PC-3 (cell line): ENCODE measurements around the gene CRAMP1. TPM values are rescaled to one million over a fixed set of nuclear protein-coding genes. Genes with fewer than 3 reads are reported as not detected.

Experiments
- ATAC-seq: fragments of 200-7000 bp; cut with Tn5 transposase; 2 replicates; pipeline ENCODE4 v1.9.1; 2020; ENCODE audit warnings: mild to moderate bottlenecking, moderate library complexity
- BruUV-seq: library from RNA; stranded (reverse); fragments of 400-500 nt; replicated peaks from 2 replicates; lab custom pipeline; 2021; lab: Mats Ljungman, UMichigan
- CTCF ChIA-PET: fragments of 300-600 bp; sonication (Branson Sonifier 250); formaldehyde crosslinking; loops from one replicate; lab custom pipeline; 2022; ENCODE audit warnings: antibody characterized with exemption; lab: Charles Lee
- POLR2A ChIA-PET: fragments of 300-600 bp; sonication (Branson Sonifier 250); formaldehyde crosslinking; loops from one replicate; lab custom pipeline; 2022; ENCODE audit warnings: antibody characterized with exemption; ENCODE audit not compliant: unreplicated experiment; lab: Charles Lee
- DNase-seq: peaks from one replicate; pipeline ENCODE4 v3.0.0-alpha.2; 2015
- H2AFZ ChIP-seq: fragments of 300-600 bp; sonication (generic); 2 replicates; pipeline ENCODE4 v1.6.0; 2016; ENCODE audit warnings: antibody characterized with exemption, low read length
- H3F3A ChIP-seq: fragments of 300-600 bp; sonication (generic); one replicate; pipeline ENCODE4 v1.6.0; 2017; ENCODE audit warnings: antibody characterized with exemption, low read length, control low read depth, mild to moderate bottlenecking; ENCODE audit not compliant: unreplicated experiment
- H3K27ac ChIP-seq: fragments of 300-600 bp; sonication (generic); 2 replicates; pipeline ENCODE4 v1.5.1; 2016; ENCODE audit warnings: mild to moderate bottlenecking, low read length
- H3K27me3 ChIP-seq: fragments of 300-600 bp; sonication (generic); 2 replicates; pipeline ENCODE4 v1.6.1; 2016; ENCODE audit warnings: low read length, mixed read lengths
- H3K36me3 ChIP-seq: fragments of 300-600 bp; sonication (generic); 2 replicates; pipeline ENCODE4 v1.6.1; 2016; ENCODE audit warnings: low read depth, mixed run types, low read length, mixed read lengths
- H3K4me1 ChIP-seq: fragments of 300-600 bp; sonication (generic); 2 replicates; pipeline ENCODE4 v1.5.1; 2016; ENCODE audit warnings: low read length; ENCODE audit not compliant: insufficient read depth
- H3K4me2 ChIP-seq: fragments of 300-600 bp; sonication (generic); 2 replicates; pipeline ENCODE4 v1.6.0; 2016; ENCODE audit warnings: low read length
- H3K4me3 ChIP-seq: fragments of 300-600 bp; sonication (generic); 2 replicates; pipeline ENCODE4 v1.5.1; 2016; ENCODE audit warnings: mild to moderate bottlenecking, low read length, mixed read lengths
- H3K79me2 ChIP-seq: fragments of 300-600 bp; sonication (generic); 2 replicates; pipeline ENCODE4 v1.6.1; 2017; ENCODE audit warnings: low read length, mixed read lengths
- H3K9ac ChIP-seq: fragments of 300-600 bp; sonication (generic); 2 replicates; pipeline ENCODE4 v1.6.0; 2016; ENCODE audit warnings: mild to moderate bottlenecking, low read length
- H3K9me2 ChIP-seq: fragments of 300-600 bp; sonication (generic); replicated peaks from 2 replicates; pipeline ENCODE4 v1.6.1; 2016; ENCODE audit warnings: mixed run types, low read length, mixed read lengths
- H3K9me3 ChIP-seq: fragments of 300-600 bp; sonication (generic); 2 replicates; pipeline ENCODE4 v1.6.1; 2016; ENCODE audit warnings: low read length, mixed read lengths
- H4K20me1 ChIP-seq: fragments of 300-600 bp; sonication (generic); 2 replicates; pipeline ENCODE4 v1.6.1; 2016; ENCODE audit warnings: low read length, mixed read lengths
- CTCF ChIP-seq: fragments of 300-600 bp; sonication (generic); conservative IDR thresholded peaks from 2 replicates; pipeline ENCODE4 v1.5.1; 2017; ENCODE audit warnings: antibody characterized with exemption, low read depth, mild to moderate bottlenecking, low read length
- EZH2 ChIP-seq: fragments of 300-600 bp; sonication (generic); IDR thresholded peaks from one replicate; pipeline ENCODE4 v1.6.1; 2017; ENCODE audit warnings: antibody characterized with exemption, mild to moderate bottlenecking, low read length; ENCODE audit not compliant: unreplicated experiment
- EZH2phosphoT487 ChIP-seq: fragments of 300-600 bp; sonication (generic); IDR thresholded peaks from 2 replicates; pipeline ENCODE4 v1.6.1; 2018; ENCODE audit warnings: mild to moderate bottlenecking, antibody characterized with exemption, low read length, borderline replicate concordance
- intact Hi-C: fragments of 100-400 bp; cut with micrococcal nuclease; formaldehyde crosslinking; loops from 2 replicates; pipeline ENCODE4 v1.9.0; 2023
- total RNA-seq: library from RNA; depleted of rRNA; stranded (reverse); fragments of >200 nt; gene quantifications from 2 replicates; pipeline ENCODE4 v1.2.3, GENCODE V29; 2014; rRNA removed

CRAMP1 gene
- total RNA-seq, 1 experiment from 2014 or later, result 8.5 TPM

- Histone ChIP-seq H3K9me3 (no peaks in the 10 kb centered on the region), H3K79me2 (peaks cover 18% of the 10 kb centered on the region), H3F3A (no peaks in the 10 kb centered on the region), H3K27ac (no peak overlapping the region), H2AFZ (no peak overlapping the region), H3K36me3 (no peaks in the 10 kb centered on the region), H3K9ac (no peak overlapping the region), H3K4me2 (no peak overlapping the region), H3K27me3 (no peaks in the 10 kb centered on the region), H3K4me1 (peaks cover 11% of the 10 kb centered on the region; the same call in 1 of the 2 replicates), H3K4me3 (no peak overlapping the region), H3K9me2 (no peaks in the 10 kb centered on the region), H4K20me1 (no peaks in the 10 kb centered on the region)
- intact Hi-C loops, result no loop called here
- POLR2A ChIA-PET, result interaction anchor here (0.6 kb wide), 1 partner anchor 384 kb away, joined by 12 read pairs; no protein-coding TSS in a partner anchor
- BruUV-seq, result no TSS peak
- no peak for DNase-seq
- ATAC-seq, result no peak
- no peak for TF ChIP-seq EZH2
- no peak for TF ChIP-seq CTCF
- no peak for TF ChIP-seq EZH2phosphoT487
- CTCF ChIA-PET, result no interaction called here
These were observed 114.7 kb downstream of the CRAMP1 start for GRCh38 chr16:1726661-1727502.

Other genes starting within 250 kb of the CRAMP1 start
- 18.8 and 33.9 TPM in 2 replicates for gene UNKL, start 197.7 kb upstream of the CRAMP1 start, total RNA-seq
- 27.0 and 33.2 TPM in 2 replicates for gene UQCC4, start 191.6 kb upstream of the CRAMP1 start, total RNA-seq
- gene PERCC1, start 181.3 kb upstream of the CRAMP1 start, total RNA-seq, result not detected in 2 replicates
- not detected in 2 replicates for gene CCDC154, start 167.8 kb upstream of the CRAMP1 start, total RNA-seq
- gene CLCN7, start 137.3 kb upstream of the CRAMP1 start, total RNA-seq, result 48.2 and 66.6 TPM in 2 replicates
- gene PTX4, start 123.4 kb upstream of the CRAMP1 start, total RNA-seq, result 0.22 and 0.40 TPM in 2 replicates
- gene TELO2, start 119.0 kb upstream of the CRAMP1 start, total RNA-seq, result 37.8 and 61.3 TPM in 2 replicates
- gene TMEM204, start 78.7 kb upstream of the CRAMP1 start, total RNA-seq, result not detected in 2 replicates
- 4.2 and 6.2 TPM in 2 replicates for gene IFT140, start 288 bp upstream of the CRAMP1 start, total RNA-seq
- 85.2 and 86.5 TPM in 2 replicates for gene JPT2, start 65.9 kb downstream of the CRAMP1 start, total RNA-seq
- 41.1 and 59.7 TPM in 2 replicates for gene MAPK8IP3, start 93.8 kb downstream of the CRAMP1 start, total RNA-seq
- gene NME3, start 159.2 kb downstream of the CRAMP1 start, total RNA-seq, result 66.9 and 70.3 TPM in 2 replicates
- gene EME2, start 160.4 kb downstream of the CRAMP1 start, total RNA-seq, result 11.3 and 12.5 TPM in 2 replicates
- gene MRPS34, start 160.8 kb downstream of the CRAMP1 start, total RNA-seq, result 248 and 258 TPM in 2 replicates
- gene SPSB3, start 170.2 kb downstream of the CRAMP1 start, total RNA-seq, result 27.4 and 30.4 TPM in 2 replicates
- 95.1 and 128 TPM in 2 replicates for gene NUBP2, start 170.6 kb downstream of the CRAMP1 start, total RNA-seq
- gene IGFALS, start 181.3 kb downstream of the CRAMP1 start, total RNA-seq, result not detected in 2 replicates
- gene HAGH, start 214.5 kb downstream of the CRAMP1 start, total RNA-seq, result 96.9 and 99.5 TPM in 2 replicates
- gene FAHD1, start 214.8 kb downstream of the CRAMP1 start, total RNA-seq, result 37.5 and 47.5 TPM in 2 replicates